ENCODE measurements around the gene LRFN3. TPM values are rescaled to one million over a fixed set of nuclear protein-coding genes. Genes with fewer than 3 reads are reported as not detected.

LRFN3 gene
- total RNA-seq, 4 donors from 2014 or later: 8.3 to 34.4 (median 22.1) TPM

- Histone ChIP-seq H3K9me3 (no peaks in the 10 kb centered on the region), H3K36me3 (peaks cover 0 to 35% (median 0%) of the 10 kb centered on the region in 3 donors), H3K27ac (peak overlapping the region; percentile 92 to 96 (median 94)), H3K4me3 (peak overlapping the region; percentile 66 to 94 (median 88)), H3K27me3 (no peaks in the 10 kb centered on the region), H3K4me1 (peaks cover 0 to 24% (median 15%) of the 10 kb centered on the region in 4 donors)
- TF ChIP-seq POLR2A (IDR thresholded peaks at IDR 0.05) (no peak), CTCF (IDR thresholded peaks at IDR 0.05) (no peak)
- DNase-seq: no peak
Measured at GRCh38 chr19:35898499-35898809, 37.7 kb upstream of the LRFN3 start.

GRCh38 chr19:35899547-35900214 lies 36.5 kb upstream of the LRFN3 start:
- Histone ChIP-seq H3K36me3 (peaks cover 0 to 24% (median 0%) of the 10 kb centered on the region in 3 donors), H3K4me3 (peak overlapping the region; percentile 66 to 94 (median 88)), H3K27me3 (no peaks in the 10 kb centered on the region), H3K27ac (peak overlapping the region; percentile 92 to 96 (median 94)), H3K4me1 (peaks cover 0 to 31% (median 15%) of the 10 kb centered on the region in 4 donors), H3K9me3 (no peaks in the 10 kb centered on the region)
- peak; percentile 89 to 96 (median 90) for DNase-seq
- TF ChIP-seq CTCF (IDR thresholded peaks at IDR 0.05) (no peak), POLR2A (IDR thresholded peaks at IDR 0.05) (peak in 1 of 2 donors; percentile 54)

- DNase-seq: no peak
Measured at GRCh38 chr19:35901055-35901644, 35.0 kb upstream of the LRFN3 start.

GRCh38 chr19:35901854-35902661 lies 34.1 kb upstream of the LRFN3 start, which contains the start of gene HCST:
HCST (plus strand) TSS chr19:35902529; CDS start chr19:35902594, 65 bp downstream.
- H3K27me3 ChIP-seq: no peaks in the 10 kb centered on the region
- peaks cover 0 to 31% (median 18%) of the 10 kb centered on the region in 4 donors for H3K4me1 ChIP-seq
- no peaks in the 10 kb centered on the region for H3K9me3 ChIP-seq
- DNase-seq: peak in 2 of 3 donors; percentile 71 to 76
- peak within 1 kb of the TSS; percentile 27 to 46 (median 39) for H3K4me3 ChIP-seq
- TF ChIP-seq CTCF (IDR thresholded peaks at IDR 0.05) (no peak), POLR2A (IDR thresholded peaks at IDR 0.05) (peak; percentile 14 to 15)
- peaks cover 0 to under 1% (median 0%) of the 10 kb centered on the region in 3 donors for H3K36me3 ChIP-seq
- peak within 1 kb of the TSS; percentile 81 to 96 (median 94) for H3K27ac ChIP-seq

More at GRCh38 chr19:35901055-35901644, 35.0 kb upstream of the LRFN3 start:
- peak overlapping the region; percentile 67 to 96 (median 94) for H3K27ac ChIP-seq
- no peaks in the 10 kb centered on the region for H3K27me3 ChIP-seq
- peak overlapping the region in 3 of 4 donors; percentile 66 to 91 (median 85) for H3K4me3 ChIP-seq
- TF ChIP-seq CTCF (IDR thresholded peaks at IDR 0.05) (no peak), POLR2A (IDR thresholded peaks at IDR 0.05) (no peak)
- peaks cover 0 to 31% (median 16%) of the 10 kb centered on the region in 4 donors for H3K4me1 ChIP-seq
- no peaks in the 10 kb centered on the region for H3K9me3 ChIP-seq
- peaks cover 0 to 9% (median 0%) of the 10 kb centered on the region in 3 donors for H3K36me3 ChIP-seq

- Histone ChIP-seq H3K27ac (peak overlapping the region; percentile 81 to 96 (median 94)), H3K4me3 (peak overlapping the region; percentile 27 to 45 (median 38))
- TF ChIP-seq CTCF (IDR thresholded peaks at IDR 0.05) (no peak), POLR2A (IDR thresholded peaks at IDR 0.05) (no peak)
Measured at GRCh38 chr19:35902870-35903475, 33.2 kb upstream of the LRFN3 start.

More at GRCh38 chr19:35902870-35903475, 33.2 kb upstream of the LRFN3 start:
- Histone ChIP-seq H3K4me1 (peaks cover 0 to 31% (median 15%) of the 10 kb centered on the region in 4 donors), H3K27me3 (no peaks in the 10 kb centered on the region), H3K36me3 (no peaks in the 10 kb centered on the region), H3K9me3 (no peaks in the 10 kb centered on the region)
- no peak for DNase-seq

All from Peyer's patch (tissue), 4 donors.